NCI-H526 treated with DMSO at 0.1 percent for 48 hours (cell line): Measurements from ENCODE around the gene VMP1.

Source experiments
- DNase-seq: peaks from one replicate; lab custom pipeline; 2025; lab: John Stamatoyannopoulos, UW

Gene VMP1

GRCh38 chr17:59707149-59707970 is at the start of gene VMP1, which contains the start of gene PTRH2:
TSS of gene VMP1 (plus strand) at chr17:59707654. CDS start at chr17:59731447, 23,793 bp downstream.
TSS of gene PTRH2 (minus strand) at chr17:59707430. CDS start at chr17:59697978, 9,452 bp downstream.
- DNase-seq: peak; percentile 99

- DNase-seq: no peak
These were observed 41.2 kb upstream of the VMP1 start for GRCh38 chr17:59666235-59666634.

DNA sequence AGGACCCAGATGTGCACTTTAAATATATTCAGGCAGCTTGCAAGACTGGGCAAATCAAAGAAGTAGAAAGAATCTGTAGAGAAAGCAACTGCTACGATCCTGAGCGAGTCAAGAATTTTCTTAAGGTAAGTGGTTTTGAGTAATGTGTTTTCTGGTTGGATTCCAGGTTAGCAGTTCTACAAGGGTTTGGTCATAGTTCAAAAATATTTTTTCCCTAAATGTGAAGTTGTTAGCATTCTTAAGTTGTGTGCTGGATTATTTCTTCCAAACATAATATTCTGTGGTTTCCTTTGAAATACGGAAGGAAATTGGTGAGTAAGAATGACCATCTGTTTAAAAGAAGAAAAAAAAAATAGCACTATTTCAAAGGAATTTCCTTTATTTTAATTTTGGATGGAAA is 38.6 kb upstream of the VMP1 start:
- DNase-seq: no peak

GRCh38 chr17:59669411-59669810 is 38.0 kb upstream of the VMP1 start:
- DNase-seq: peak; percentile 40

- no peak for DNase-seq
These were observed 37.5 kb upstream of the VMP1 start for GRCh38 chr17:59669944-59670343.

DNA sequence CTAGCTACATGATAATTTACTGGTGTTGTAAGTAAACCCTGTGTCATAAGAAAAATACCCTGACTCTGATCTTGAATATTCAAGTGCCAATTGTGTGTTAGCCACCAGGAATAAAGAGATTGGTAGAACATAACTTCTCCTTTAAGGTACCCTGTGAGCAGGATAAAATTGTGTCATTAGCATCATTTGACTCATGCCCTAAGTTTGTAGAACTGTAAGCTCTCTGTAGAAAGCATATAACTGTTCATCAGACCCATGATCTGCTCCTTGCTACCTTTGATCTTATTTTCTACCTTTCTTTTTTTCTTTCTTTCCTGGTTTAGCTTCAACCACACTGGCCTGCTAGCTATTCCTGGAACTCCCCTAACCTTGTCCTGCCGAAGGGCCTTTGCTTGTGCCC is 36.1 kb upstream of the VMP1 start:
- no peak for DNase-seq

- no peak for DNase-seq
These were observed 32.2 kb upstream of the VMP1 start for GRCh38 chr17:59675231-59675630.

DNA sequence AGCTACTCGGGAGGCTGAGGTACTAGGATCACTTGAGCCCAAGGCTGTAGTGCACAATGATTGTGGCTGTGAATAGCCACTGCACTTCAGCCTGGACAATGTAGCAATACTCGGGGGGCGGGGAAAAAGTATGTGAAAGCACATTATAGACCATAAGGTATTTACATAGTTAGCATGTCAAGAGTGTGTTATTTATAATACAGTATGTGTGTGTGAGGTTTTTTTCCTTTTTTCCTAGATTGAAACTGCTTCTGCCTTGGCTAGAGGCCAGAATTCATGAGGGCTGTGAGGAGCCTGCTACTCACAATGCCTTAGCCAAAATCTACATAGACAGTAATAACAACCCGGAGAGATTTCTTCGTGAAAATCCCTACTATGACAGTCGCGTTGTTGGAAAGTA is 30.7 kb upstream of the VMP1 start:
- no peak for DNase-seq

- DNase-seq: no peak
These were observed 28.5 kb upstream of the VMP1 start for GRCh38 chr17:59678918-59679317.

- DNase-seq: no peak
These were observed 27.1 kb upstream of the VMP1 start for GRCh38 chr17:59680314-59680713.

DNA sequence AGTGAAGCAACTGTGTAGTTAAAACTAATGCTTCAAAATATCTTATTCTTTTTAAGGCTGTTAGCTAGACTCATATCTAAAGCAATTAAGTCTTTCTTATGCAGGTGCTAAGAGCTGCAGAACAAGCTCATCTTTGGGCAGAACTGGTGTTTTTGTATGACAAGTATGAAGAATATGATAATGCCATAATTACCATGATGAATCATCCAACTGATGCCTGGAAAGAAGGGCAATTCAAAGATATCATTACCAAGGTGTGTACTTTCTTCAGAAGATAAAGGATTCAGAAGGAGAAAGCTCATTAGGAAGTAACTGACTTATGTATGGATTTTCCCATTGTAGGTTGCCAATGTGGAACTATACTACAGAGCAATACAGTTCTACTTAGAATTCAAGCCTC is 24.2 kb upstream of the VMP1 start:
- DNase-seq: no peak

DNA sequence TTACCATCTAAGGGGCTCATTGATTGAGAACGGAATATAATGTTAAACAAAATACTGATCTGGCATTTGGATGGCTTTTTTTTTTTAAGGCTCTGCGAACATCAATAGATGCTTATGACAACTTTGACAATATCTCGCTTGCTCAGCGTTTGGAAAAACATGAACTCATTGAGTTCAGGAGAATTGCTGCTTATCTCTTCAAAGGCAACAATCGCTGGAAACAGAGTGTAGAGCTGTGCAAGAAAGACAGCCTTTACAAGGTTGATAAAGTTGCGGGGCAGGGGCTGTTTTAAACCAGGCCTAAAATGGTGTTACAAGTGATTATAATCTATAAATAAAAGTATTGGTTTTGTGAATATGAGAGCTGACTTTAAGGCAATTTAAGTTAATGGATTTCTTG is 22.5 kb upstream of the VMP1 start:
- no peak for DNase-seq

DNA sequence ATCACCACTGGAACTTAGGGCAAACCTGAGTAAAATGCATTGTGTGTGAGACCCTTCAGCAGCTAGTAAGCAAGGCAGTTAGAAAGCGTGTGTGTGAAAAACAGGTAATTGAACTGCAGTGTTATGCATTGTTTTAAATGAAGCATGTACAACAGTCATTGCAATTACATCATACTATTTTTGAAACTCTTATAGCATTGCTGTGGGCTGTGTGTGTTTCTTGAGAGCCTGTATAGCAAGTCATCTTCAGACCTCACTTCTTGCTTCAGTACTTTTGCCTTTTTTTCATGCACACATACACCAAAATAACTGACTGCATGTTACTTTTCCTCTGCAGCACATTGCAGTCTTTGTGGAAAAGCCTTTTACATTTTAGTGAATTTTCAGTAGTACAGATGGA is 19.4 kb upstream of the VMP1 start:
- DNase-seq: no peak

- DNase-seq: no peak
These were observed 19.0 kb upstream of the VMP1 start for GRCh38 chr17:59688496-59688895.

DNA sequence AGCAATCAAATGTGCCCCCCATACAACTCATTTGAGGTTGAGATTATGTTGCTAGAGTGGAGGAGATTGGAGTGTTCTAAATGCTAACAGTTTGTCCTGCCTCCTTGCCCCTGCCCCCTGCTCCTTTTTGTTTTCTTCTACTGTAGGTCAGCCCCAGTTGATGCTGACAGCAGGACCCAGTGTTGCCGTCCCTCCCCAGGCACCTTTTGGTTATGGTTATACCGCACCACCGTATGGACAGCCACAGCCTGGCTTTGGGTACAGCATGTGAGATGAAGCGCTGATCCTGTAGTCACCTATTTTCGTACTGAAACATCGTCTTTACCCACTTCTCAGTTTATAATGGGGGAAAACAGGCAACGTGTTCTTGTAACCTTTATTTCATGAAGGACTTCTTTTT is 13.9 kb upstream of the VMP1 start:
- DNase-seq: no peak

- no peak for DNase-seq
These were observed 13.1 kb upstream of the VMP1 start for GRCh38 chr17:59694344-59694743.

DNA sequence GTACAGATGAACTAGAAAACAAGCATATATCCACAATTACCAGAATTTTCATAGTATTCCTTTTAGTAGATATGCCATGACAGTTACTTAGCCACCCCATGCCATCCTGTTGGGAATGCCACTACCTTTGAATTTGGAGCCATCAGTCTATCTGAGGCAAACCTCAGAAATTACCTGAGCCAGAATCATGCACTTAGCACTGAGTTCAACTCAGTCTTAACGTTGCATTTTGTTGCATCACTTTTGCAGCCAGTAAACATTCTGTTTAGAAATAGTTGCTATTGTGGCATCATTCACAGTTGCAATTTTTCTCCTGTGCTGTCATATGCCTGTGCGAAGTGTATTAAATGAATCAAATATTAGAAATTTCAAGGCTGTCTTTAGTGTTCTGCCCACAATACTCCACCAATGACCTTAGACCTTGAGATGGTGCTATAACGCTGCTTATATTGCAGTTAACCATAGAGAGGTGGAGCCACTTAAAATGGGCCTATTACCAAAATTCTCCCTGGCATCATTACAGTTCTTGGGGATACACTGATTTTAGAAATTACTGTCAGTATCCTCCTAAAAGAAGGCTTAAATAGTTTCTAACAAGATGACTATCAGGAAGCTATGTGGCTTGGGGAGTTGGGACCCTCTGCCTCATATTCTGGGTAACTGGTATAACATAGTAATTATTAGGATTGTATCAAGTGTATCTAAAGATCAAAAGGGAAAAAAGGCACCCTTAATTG is 11.3 kb upstream of the VMP1 start:
- DNase-seq: no peak

- no peak for DNase-seq
These were observed 10.7 kb upstream of the VMP1 start for GRCh38 chr17:59696682-59697277.

GRCh38 chr17:59698143-59698542 is 9.3 kb upstream of the VMP1 start:
- DNase-seq: no peak

DNA sequence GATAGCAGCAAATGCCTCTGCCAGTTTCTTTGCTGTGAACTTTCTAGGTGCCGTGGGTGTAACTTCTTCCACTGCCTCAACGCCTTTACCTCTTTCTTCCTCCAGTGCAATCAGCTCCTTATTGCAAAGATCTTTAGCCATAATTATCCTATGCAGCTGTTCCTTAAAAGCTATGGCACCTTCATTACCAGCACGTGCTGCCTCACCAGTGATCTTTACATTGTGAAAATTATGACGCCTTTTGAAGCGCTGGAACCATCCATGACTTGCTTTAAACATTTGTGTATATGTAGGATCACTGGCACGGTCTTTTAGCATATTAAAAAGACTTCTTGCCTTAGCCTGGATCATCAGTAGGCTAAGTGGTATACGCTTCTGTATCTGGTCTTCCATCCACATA is 8.2 kb upstream of the VMP1 start:
- no peak for DNase-seq

DNA sequence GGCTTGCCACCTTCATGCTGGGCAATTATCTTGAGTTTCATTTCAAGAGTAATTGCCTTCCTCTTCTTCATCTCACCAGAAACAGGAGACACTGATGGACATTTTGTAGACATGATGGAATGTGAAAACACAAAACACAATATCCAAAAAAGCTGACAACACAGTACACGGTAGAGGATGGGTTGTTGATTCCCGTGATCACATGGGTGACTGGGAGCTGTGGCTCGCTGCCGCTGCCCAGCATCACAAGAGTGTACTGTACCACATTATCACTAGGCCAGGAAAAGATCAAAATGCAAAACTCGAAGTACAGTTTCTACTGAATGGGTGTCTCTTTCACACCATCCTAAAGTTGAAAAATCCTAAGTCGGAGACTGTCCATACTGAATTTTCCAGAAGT is 7.7 kb upstream of the VMP1 start:
- no peak for DNase-seq

- no peak for DNase-seq
These were observed 5.2 kb upstream of the VMP1 start for GRCh38 chr17:59702304-59702703.

- DNase-seq: no peak
These were observed 547 bp downstream of the VMP1 start for GRCh38 chr17:59707971-59708430.
